ENCODE results near the gene AHRR. TPM values are rescaled to one million over a fixed set of nuclear protein-coding genes. Genes with fewer than 3 reads are reported as not detected.

The AHRR gene
- total RNA-seq, 1 donor from 2014 or later: 6.1 TPM

DNA sequence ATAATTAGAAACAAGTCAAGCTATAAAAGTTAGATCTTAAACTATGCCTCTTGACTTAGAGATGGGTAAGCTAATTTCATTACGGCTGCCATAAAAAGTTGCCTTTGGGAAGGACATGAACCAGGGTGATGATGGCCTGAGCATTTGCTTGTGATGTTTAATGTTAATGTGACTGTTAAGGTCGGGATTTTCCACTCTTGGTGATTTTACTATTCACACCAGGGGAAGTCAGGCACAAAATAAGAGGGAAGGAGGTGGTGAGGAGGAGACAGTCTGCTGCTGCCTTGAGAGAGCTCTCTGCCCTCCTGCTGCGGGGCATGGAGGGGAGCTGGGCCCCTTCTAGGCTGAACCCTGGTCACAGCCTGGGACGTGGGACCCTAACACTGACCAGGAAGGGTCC lies 34.4 kb downstream of the AHRR start:
- ChIA-PET POLR2A (interaction anchor here (0.8 kb wide), 1 partner anchor 39 kb away, joined by 3 read pairs; no protein-coding TSS in a partner anchor), CTCF (no interaction called here)
- H3K36me3 Mint-ChIP-seq (ENCODE audit: low read depth): no peaks in the 10 kb centered on the region
- H3K27me3 Mint-ChIP-seq: no peaks in the 10 kb centered on the region
- DNase-seq (no peak), ATAC-seq (ENCODE audit: low read depth) (no peak)
- no peak overlapping the region for H3K4me3 Mint-ChIP-seq
- TF ChIP-seq, protein P1, sequence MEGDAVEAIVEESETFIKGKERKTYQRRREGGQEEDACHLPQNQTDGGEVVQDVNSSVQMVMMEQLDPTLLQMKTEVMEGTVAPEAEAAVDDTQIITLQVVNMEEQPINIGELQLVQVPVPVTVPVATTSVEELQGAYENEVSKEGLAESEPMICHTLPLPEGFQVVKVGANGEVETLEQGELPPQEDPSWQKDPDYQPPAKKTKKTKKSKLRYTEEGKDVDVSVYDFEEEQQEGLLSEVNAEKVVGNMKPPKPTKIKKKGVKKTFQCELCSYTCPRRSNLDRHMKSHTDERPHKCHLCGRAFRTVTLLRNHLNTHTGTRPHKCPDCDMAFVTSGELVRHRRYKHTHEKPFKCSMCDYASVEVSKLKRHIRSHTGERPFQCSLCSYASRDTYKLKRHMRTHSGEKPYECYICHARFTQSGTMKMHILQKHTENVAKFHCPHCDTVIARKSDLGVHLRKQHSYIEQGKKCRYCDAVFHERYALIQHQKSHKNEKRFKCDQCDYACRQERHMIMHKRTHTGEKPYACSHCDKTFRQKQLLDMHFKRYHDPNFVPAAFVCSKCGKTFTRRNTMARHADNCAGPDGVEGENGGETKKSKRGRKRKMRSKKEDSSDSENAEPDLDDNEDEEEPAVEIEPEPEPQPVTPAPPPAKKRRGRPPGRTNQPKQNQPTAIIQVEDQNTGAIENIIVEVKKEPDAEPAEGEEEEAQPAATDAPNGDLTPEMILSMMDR (IDR thresholded peaks at IDR 0.05): no peak
- H3K9me3 Mint-ChIP-seq: no peaks in the 10 kb centered on the region
- no peak overlapping the region for H3K27ac Mint-ChIP-seq
- intact Hi-C loops (cut with micrococcal nuclease): no loop called here
- no peaks in the 10 kb centered on the region for H3K4me1 Mint-ChIP-seq

DNA sequence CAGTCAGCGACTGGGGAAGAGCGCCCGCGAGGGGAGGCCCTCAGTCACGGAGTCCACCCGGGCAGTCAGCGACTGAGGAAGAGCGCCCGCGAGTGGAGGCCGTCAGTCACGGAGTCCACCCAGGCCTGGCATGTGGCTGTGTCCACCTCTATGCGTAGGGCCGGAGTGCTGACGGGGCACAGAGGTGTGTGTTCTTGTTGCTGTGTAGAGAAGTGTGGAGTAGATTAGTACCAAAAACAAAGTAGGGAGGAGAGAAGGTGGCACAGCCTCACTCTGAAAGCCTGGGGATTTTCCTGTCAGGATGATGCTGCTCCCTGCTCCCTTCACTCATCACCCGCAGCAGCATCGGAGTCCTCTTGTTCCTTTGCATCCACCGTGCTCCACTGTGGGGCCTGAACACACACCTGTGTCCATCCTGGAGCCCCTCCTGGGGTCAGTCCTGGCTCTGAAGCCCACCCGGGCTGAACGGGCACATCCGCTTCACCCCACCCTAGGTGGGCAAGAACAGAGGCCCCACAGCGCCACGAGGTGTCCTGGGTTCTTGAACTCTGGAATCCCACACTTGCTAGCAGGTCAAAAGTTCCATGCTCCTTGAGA lies 37.9 kb downstream of the AHRR start:
- TF ChIP-seq, protein P1 (IDR thresholded peaks at IDR 0.05): no peak
- H3K36me3 Mint-ChIP-seq (ENCODE audit: low read depth): no peaks in the 10 kb centered on the region
- intact Hi-C loops (cut with micrococcal nuclease): no loop called here
- no peak overlapping the region for H3K4me3 Mint-ChIP-seq
- H3K9me3 Mint-ChIP-seq: peaks cover 4% of the 10 kb centered on the region
- ATAC-seq (ENCODE audit: low read depth) (no peak), DNase-seq (no peak)
- POLR2A ChIA-PET: no interaction called here
- no peaks in the 10 kb centered on the region for H3K4me1 Mint-ChIP-seq
- CTCF ChIA-PET: no interaction called here
- no peaks in the 10 kb centered on the region for H3K27me3 Mint-ChIP-seq
- no peak overlapping the region for H3K27ac Mint-ChIP-seq

- Mint-ChIP-seq H3K4me3 (no peak overlapping the region), H3K27ac (no peak overlapping the region), H3K27me3 (no peaks in the 10 kb centered on the region), H3K9me3 (peaks cover 7% of the 10 kb centered on the region), H3K4me1 (no peaks in the 10 kb centered on the region), H3K36me3 (ENCODE audit: low read depth) (no peaks in the 10 kb centered on the region)
- no peak for DNase-seq
- ChIA-PET CTCF (no interaction called here), POLR2A (interaction anchor here (1.1 kb wide), 1 partner anchor 8 kb away, joined by 4 read pairs; no protein-coding TSS in a partner anchor)
- TF ChIP-seq, protein P1 (IDR thresholded peaks at IDR 0.05): no peak
- intact Hi-C loops (cut with micrococcal nuclease): no loop called here
- ATAC-seq (ENCODE audit: low read depth): no peak
Measured at GRCh38 chr5:360257-361027, 38.9 kb downstream of the AHRR start.

- Mint-ChIP-seq H3K27ac (no peak overlapping the region), H3K4me3 (no peak overlapping the region), H3K27me3 (no peaks in the 10 kb centered on the region), H3K9me3 (peaks cover 9% of the 10 kb centered on the region), H3K36me3 (ENCODE audit: low read depth) (no peaks in the 10 kb centered on the region), H3K4me1 (peaks cover 5% of the 10 kb centered on the region)
- TF ChIP-seq, protein P1 (IDR thresholded peaks at IDR 0.05): no peak
- ChIA-PET CTCF (no interaction called here), POLR2A (no interaction called here)
- ATAC-seq (ENCODE audit: low read depth) (no peak), DNase-seq (no peak)
- intact Hi-C loops (cut with micrococcal nuclease): no loop called here
Measured at GRCh38 chr5:362189-362588, 40.7 kb downstream of the AHRR start.

GRCh38 chr5:362978-363765 lies 41.7 kb downstream of the AHRR start:
- Mint-ChIP-seq H3K27ac (no peak overlapping the region), H3K9me3 (peaks cover 9% of the 10 kb centered on the region), H3K4me3 (no peak overlapping the region), H3K4me1 (peaks cover 11% of the 10 kb centered on the region), H3K27me3 (no peaks in the 10 kb centered on the region), H3K36me3 (ENCODE audit: low read depth) (no peaks in the 10 kb centered on the region)
- TF ChIP-seq, protein P1 (IDR thresholded peaks at IDR 0.05): no peak
- POLR2A ChIA-PET: interaction anchor here (0.6 kb wide), 1 partner anchor 10 kb away, joined by 4 read pairs; no protein-coding TSS in a partner anchor
- intact Hi-C loops (cut with micrococcal nuclease): no loop called here
- ATAC-seq (ENCODE audit: low read depth) (no peak), DNase-seq (no peak)
- CTCF ChIA-PET: no interaction called here

Data from activated B cell treated with CpG ODN at 0.5 μM for 24 hours (primary cell).